ENCODE measurements around the gene ILKAP.

Gene ILKAP

GRCh38 chr2:238203094-238203972 is at the start of gene ILKAP:
TSS of gene ILKAP (minus strand) at chr2:238203695. CDS start at chr2:238203553, 142 bp downstream.
- peak within 1 kb of the TSS; percentile 87 to 90 for H3K9ac ChIP-seq (ENCODE audit: low read depth in 1 of 2, low read length in 2 of 2)
- H3K27me3 ChIP-seq (ENCODE audit: control insufficient read depth in 2 of 2, insufficient read depth in 2 of 2, low read length in 2 of 2): peaks cover 0 to 2% of the 10 kb centered on the region in 2 donors
- H3K4me1 ChIP-seq (ENCODE audit: control insufficient read depth in 2 of 2, insufficient read depth in 2 of 2, low read length in 2 of 2): peaks cover 10 to 15% of the 10 kb centered on the region in 2 donors
- peak within 1 kb of the TSS; percentile 87 to 91 for H3K27ac ChIP-seq (ENCODE audit: low read depth in 2 of 2, low read length in 2 of 2)
- H3K36me3 ChIP-seq (ENCODE audit: control insufficient read depth in 2 of 2, insufficient read depth in 2 of 2, low read length in 2 of 2): no peaks in the 10 kb centered on the region
- peak within 1 kb of the TSS; percentile 73 to 87 for H3K4me3 ChIP-seq (ENCODE audit: low read length in 2 of 2)
- H3K9me3 ChIP-seq (ENCODE audit: control insufficient read depth in 2 of 2, low read length in 2 of 2): no peaks in the 10 kb centered on the region

GRCh38 chr2:238252766-238253630 is 49.5 kb upstream of the ILKAP start:
- H3K27me3 ChIP-seq (ENCODE audit: control insufficient read depth in 2 of 2, insufficient read depth in 2 of 2, low read length in 2 of 2): no peaks in the 10 kb centered on the region
- H3K36me3 ChIP-seq (ENCODE audit: control insufficient read depth in 2 of 2, insufficient read depth in 2 of 2, low read length in 2 of 2): peaks cover 83 to 84% of the 10 kb centered on the region in 2 donors
- no peak overlapping the region for H3K9ac ChIP-seq (ENCODE audit: low read depth in 1 of 2, low read length in 2 of 2)
- H3K4me3 ChIP-seq (ENCODE audit: low read length in 2 of 2): no peak overlapping the region
- H3K9me3 ChIP-seq (ENCODE audit: control insufficient read depth in 2 of 2, low read length in 2 of 2): no peaks in the 10 kb centered on the region
- no peaks in the 10 kb centered on the region for H3K4me1 ChIP-seq (ENCODE audit: control insufficient read depth in 2 of 2, insufficient read depth in 2 of 2, low read length in 2 of 2)
- H3K27ac ChIP-seq (ENCODE audit: low read depth in 2 of 2, low read length in 2 of 2): no peak overlapping the region

DNA sequence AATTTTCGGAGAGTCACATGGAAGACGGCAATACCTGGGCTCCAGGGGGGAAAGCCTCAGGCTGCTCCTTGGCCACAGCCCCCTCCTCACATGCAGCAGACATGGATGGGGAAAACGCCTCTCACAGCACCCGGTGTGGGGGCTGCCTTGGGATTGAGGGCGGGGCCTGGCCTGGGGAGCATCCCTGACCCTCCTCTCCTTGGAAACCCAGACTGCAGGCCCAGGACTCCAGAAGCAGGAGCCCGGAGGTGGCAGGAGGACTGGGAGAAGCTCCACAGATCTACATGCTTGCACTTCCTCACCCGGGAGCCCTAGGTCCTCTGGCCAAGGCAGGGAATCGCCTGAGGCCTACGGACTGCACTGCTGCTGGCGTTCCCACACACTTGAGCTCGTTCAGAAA is 48.5 kb upstream of the ILKAP start:
- no peaks in the 10 kb centered on the region for H3K4me1 ChIP-seq (ENCODE audit: control insufficient read depth in 2 of 2, insufficient read depth in 2 of 2, low read length in 2 of 2)
- no peak overlapping the region for H3K27ac ChIP-seq (ENCODE audit: low read depth in 2 of 2, low read length in 2 of 2)
- H3K9ac ChIP-seq (ENCODE audit: low read depth in 1 of 2, low read length in 2 of 2): no peak overlapping the region
- peaks cover 87 to 88% of the 10 kb centered on the region in 2 donors for H3K36me3 ChIP-seq (ENCODE audit: control insufficient read depth in 2 of 2, insufficient read depth in 2 of 2, low read length in 2 of 2)
- no peaks in the 10 kb centered on the region for H3K9me3 ChIP-seq (ENCODE audit: control insufficient read depth in 2 of 2, low read length in 2 of 2)
- no peaks in the 10 kb centered on the region for H3K27me3 ChIP-seq (ENCODE audit: control insufficient read depth in 2 of 2, insufficient read depth in 2 of 2, low read length in 2 of 2)
- no peak overlapping the region for H3K4me3 ChIP-seq (ENCODE audit: low read length in 2 of 2)

DNA sequence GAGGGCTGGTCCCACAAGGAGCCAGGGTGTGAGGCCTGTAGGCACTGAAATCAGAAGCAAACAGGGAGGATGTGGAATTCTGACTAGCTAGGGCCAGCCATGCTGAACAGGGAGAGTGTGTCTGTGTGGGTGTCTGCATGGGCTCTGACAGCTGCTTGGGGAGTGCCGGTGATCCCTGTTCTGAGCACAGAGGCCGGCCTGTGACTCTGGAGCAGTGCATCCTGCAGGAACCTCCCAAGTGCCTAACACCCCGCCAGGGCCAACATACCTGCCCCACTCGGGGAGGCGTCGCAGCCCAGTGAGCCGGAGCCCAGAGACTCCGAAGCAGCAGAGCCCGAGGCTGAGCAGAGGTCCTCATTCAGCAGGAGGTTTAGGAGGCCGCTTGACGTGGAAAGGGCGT is 47.8 kb upstream of the ILKAP start:
- Histone ChIP-seq H3K27me3 (ENCODE audit: control insufficient read depth in 2 of 2, insufficient read depth in 2 of 2, low read length in 2 of 2) (no peaks in the 10 kb centered on the region), H3K36me3 (ENCODE audit: control insufficient read depth in 2 of 2, insufficient read depth in 2 of 2, low read length in 2 of 2) (peaks cover 85 to 86% of the 10 kb centered on the region in 2 donors), H3K4me1 (ENCODE audit: control insufficient read depth in 2 of 2, insufficient read depth in 2 of 2, low read length in 2 of 2) (no peaks in the 10 kb centered on the region)

GRCh38 chr2:238250896-238251295 is 47.4 kb upstream of the ILKAP start:
- H3K27me3 ChIP-seq (ENCODE audit: control insufficient read depth in 2 of 2, insufficient read depth in 2 of 2, low read length in 2 of 2): no peaks in the 10 kb centered on the region
- peaks cover 83 to 86% of the 10 kb centered on the region in 2 donors for H3K36me3 ChIP-seq (ENCODE audit: control insufficient read depth in 2 of 2, insufficient read depth in 2 of 2, low read length in 2 of 2)
- no peaks in the 10 kb centered on the region for H3K9me3 ChIP-seq (ENCODE audit: control insufficient read depth in 2 of 2, low read length in 2 of 2)
- no peak overlapping the region for H3K9ac ChIP-seq (ENCODE audit: low read depth in 1 of 2, low read length in 2 of 2)
- no peak overlapping the region for H3K4me3 ChIP-seq (ENCODE audit: low read length in 2 of 2)
- H3K27ac ChIP-seq (ENCODE audit: low read depth in 2 of 2, low read length in 2 of 2): no peak overlapping the region
- H3K4me1 ChIP-seq (ENCODE audit: control insufficient read depth in 2 of 2, insufficient read depth in 2 of 2, low read length in 2 of 2): no peaks in the 10 kb centered on the region

More for the DNA sequence above, 47.8 kb upstream of the ILKAP start:
- Histone ChIP-seq H3K4me3 (ENCODE audit: low read length in 2 of 2) (no peak overlapping the region), H3K9ac (ENCODE audit: low read depth in 1 of 2, low read length in 2 of 2) (no peak overlapping the region), H3K9me3 (ENCODE audit: control insufficient read depth in 2 of 2, low read length in 2 of 2) (no peaks in the 10 kb centered on the region), H3K27ac (ENCODE audit: low read depth in 2 of 2, low read length in 2 of 2) (no peak overlapping the region)

DNA sequence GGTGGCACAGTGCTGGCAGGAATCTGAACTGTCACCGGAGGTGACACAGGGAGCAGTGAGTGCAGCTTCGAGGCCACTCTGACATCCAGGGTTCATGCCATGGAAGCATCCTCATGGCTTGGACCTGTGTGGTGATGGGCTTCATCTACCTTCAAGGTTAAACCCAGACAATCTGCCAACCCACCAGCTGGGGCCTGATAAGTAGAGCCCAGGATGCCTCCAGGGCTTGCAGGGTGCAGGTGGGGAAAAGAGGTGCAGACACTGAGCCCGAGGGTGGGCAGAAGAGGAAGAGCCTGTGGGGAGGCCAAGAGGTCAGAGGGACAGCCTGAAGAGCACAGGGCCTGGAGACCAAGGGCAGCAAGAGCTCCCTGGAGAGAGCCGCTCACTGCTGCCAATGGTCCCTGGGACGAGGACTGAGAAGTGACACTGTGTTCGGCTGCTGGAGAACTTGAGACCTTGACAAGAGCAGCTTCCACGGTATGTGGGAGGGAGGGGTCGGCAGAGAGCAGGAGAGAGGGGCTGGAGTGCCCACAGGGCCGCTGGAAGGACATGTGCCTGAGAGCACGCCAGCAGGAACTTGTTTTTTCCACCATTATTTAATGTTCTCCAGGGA is 44.5 kb upstream of the ILKAP start:
- no peak overlapping the region for H3K9ac ChIP-seq (ENCODE audit: low read depth in 1 of 2, low read length in 2 of 2)
- peaks cover 6 to 7% of the 10 kb centered on the region in 2 donors for H3K4me1 ChIP-seq (ENCODE audit: control insufficient read depth in 2 of 2, insufficient read depth in 2 of 2, low read length in 2 of 2)
- H3K4me3 ChIP-seq (ENCODE audit: low read length in 2 of 2): no peak overlapping the region
- H3K36me3 ChIP-seq (ENCODE audit: control insufficient read depth in 2 of 2, insufficient read depth in 2 of 2, low read length in 2 of 2): peaks cover 69 to 70% of the 10 kb centered on the region in 2 donors
- H3K27me3 ChIP-seq (ENCODE audit: control insufficient read depth in 2 of 2, insufficient read depth in 2 of 2, low read length in 2 of 2): no peaks in the 10 kb centered on the region
- no peaks in the 10 kb centered on the region for H3K9me3 ChIP-seq (ENCODE audit: control insufficient read depth in 2 of 2, low read length in 2 of 2)
- no peak overlapping the region for H3K27ac ChIP-seq (ENCODE audit: low read depth in 2 of 2, low read length in 2 of 2)

- H3K36me3 ChIP-seq (ENCODE audit: control insufficient read depth in 2 of 2, insufficient read depth in 2 of 2, low read length in 2 of 2): peaks cover 62 to 63% of the 10 kb centered on the region in 2 donors
Measured at GRCh38 chr2:238247002-238247822, 43.7 kb upstream of the ILKAP start.

GRCh38 chr2:238244151-238244550 is 40.7 kb upstream of the ILKAP start:
- Histone ChIP-seq H3K4me1 (ENCODE audit: control insufficient read depth in 2 of 2, insufficient read depth in 2 of 2, low read length in 2 of 2) (peaks cover 14 to 28% of the 10 kb centered on the region in 2 donors), H3K27me3 (ENCODE audit: control insufficient read depth in 2 of 2, insufficient read depth in 2 of 2, low read length in 2 of 2) (no peaks in the 10 kb centered on the region), H3K4me3 (ENCODE audit: low read length in 2 of 2) (no peak overlapping the region), H3K27ac (ENCODE audit: low read depth in 2 of 2, low read length in 2 of 2) (no peak overlapping the region), H3K36me3 (ENCODE audit: control insufficient read depth in 2 of 2, insufficient read depth in 2 of 2, low read length in 2 of 2) (peaks cover 35 to 38% of the 10 kb centered on the region in 2 donors), H3K9ac (ENCODE audit: low read depth in 1 of 2, low read length in 2 of 2) (no peak overlapping the region), H3K9me3 (ENCODE audit: control insufficient read depth in 2 of 2, low read length in 2 of 2) (no peaks in the 10 kb centered on the region)

More at GRCh38 chr2:238247002-238247822, 43.7 kb upstream of the ILKAP start:
- Histone ChIP-seq H3K4me3 (ENCODE audit: low read length in 2 of 2) (no peak overlapping the region), H3K9ac (ENCODE audit: low read depth in 1 of 2, low read length in 2 of 2) (no peak overlapping the region), H3K27me3 (ENCODE audit: control insufficient read depth in 2 of 2, insufficient read depth in 2 of 2, low read length in 2 of 2) (no peaks in the 10 kb centered on the region), H3K9me3 (ENCODE audit: control insufficient read depth in 2 of 2, low read length in 2 of 2) (no peaks in the 10 kb centered on the region), H3K4me1 (ENCODE audit: control insufficient read depth in 2 of 2, insufficient read depth in 2 of 2, low read length in 2 of 2) (peaks cover 14 to 15% of the 10 kb centered on the region in 2 donors), H3K27ac (ENCODE audit: low read depth in 2 of 2, low read length in 2 of 2) (no peak overlapping the region)

- H3K36me3 ChIP-seq (ENCODE audit: control insufficient read depth in 2 of 2, insufficient read depth in 2 of 2, low read length in 2 of 2): peaks cover 32 to 35% of the 10 kb centered on the region in 2 donors
Measured at GRCh38 chr2:238243496-238244076, 40.1 kb upstream of the ILKAP start.

More at GRCh38 chr2:238243496-238244076, 40.1 kb upstream of the ILKAP start:
- Histone ChIP-seq H3K27ac (ENCODE audit: low read depth in 2 of 2, low read length in 2 of 2) (peak overlapping the region; percentile 31 to 74), H3K9ac (ENCODE audit: low read depth in 1 of 2, low read length in 2 of 2) (no peak overlapping the region), H3K27me3 (ENCODE audit: control insufficient read depth in 2 of 2, insufficient read depth in 2 of 2, low read length in 2 of 2) (no peaks in the 10 kb centered on the region), H3K4me1 (ENCODE audit: control insufficient read depth in 2 of 2, insufficient read depth in 2 of 2, low read length in 2 of 2) (peaks cover 16 to 28% of the 10 kb centered on the region in 2 donors), H3K4me3 (ENCODE audit: low read length in 2 of 2) (no peak overlapping the region), H3K9me3 (ENCODE audit: control insufficient read depth in 2 of 2, low read length in 2 of 2) (no peaks in the 10 kb centered on the region)
